Measurements from ENCODE around the gene PRLHR. TPM values are rescaled to one million over a fixed set of nuclear protein-coding genes. Genes with fewer than 3 reads are reported as not detected.

Gene PRLHR
- total RNA-seq (2022; extraction: Qiagen RNA extraction; ENCODE audit: low read depth), result not detected in 5 replicates

DNA sequence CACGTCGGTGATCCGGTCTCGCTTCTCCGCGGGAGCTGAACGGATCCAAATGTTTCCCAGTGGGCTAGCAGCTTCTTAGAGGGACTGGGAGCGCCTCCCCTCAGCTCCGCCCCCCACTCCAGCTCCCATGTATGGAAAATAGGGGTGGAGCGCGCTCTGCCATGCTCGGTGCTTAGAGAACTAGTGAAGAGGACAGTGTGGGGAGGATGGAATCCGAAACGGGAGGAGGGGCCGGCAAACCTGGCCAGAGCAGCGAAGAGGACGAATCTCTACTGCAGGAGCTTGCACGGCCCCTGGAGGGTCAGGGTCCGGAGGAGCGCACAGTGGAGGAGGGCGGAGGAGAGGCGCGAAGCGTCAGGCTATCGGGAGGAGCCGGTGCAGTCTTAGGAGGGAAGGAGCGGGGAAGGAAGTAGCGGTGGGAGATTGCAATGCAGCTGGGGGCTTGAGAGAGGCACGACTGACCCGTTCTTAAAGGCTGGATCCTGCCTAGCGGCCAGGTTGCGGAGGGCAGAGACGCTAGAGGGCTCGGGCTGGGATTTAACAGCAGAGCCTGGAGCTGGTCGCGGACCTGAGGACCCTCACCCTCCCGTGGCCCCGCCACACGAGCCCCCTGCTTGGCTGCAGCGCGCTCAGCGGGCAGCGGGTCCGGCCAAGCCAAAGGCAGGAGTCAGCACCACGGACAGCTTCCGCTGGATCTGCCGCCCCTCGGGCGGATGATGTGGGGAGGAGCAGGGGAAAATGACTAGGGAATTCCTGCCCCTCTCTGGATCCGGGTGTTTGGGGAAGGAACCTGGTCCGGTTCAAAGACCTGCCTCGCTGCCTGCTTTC is at the start of gene PRLHR:
TSS of gene PRLHR (minus strand) at position 51 of the 828 bp plus-strand sequence. CDS start 404 bp downstream, outside the sequence.

Other genes with a start within 250 kb of the PRLHR start
- 6.0 to 14.5 TPM (median 12.0 TPM) in 5 replicates for gene CACUL1, start 159.3 kb upstream of the PRLHR start, total RNA-seq (2022; extraction: Qiagen RNA extraction; ENCODE audit: low read depth)